Neutrophil (primary cell): ENCODE measurements around the gene ME1.

ENCODE experiments used
- H3K27ac ChIP-seq: fragments of 200-600 bp; sonication (generic); 2 replicates; pipeline ENCODE4 v1.5.1; 2016; ENCODE audit warnings: mild to moderate bottlenecking, moderate library complexity
- H3K27me3 ChIP-seq: fragments of 200-600 bp; sonication (generic); 2 replicates; pipeline ENCODE4 v1.6.0; 2016; ENCODE audit warnings: mild to moderate bottlenecking
- H3K36me3 ChIP-seq: fragments of 200-600 bp; sonication (generic); 2 replicates; pipeline ENCODE4 v1.5.1; 2017
- H3K4me1 ChIP-seq, 2 experiments: fragments of 200-600 bp in 1 of 2; sonication (generic) in 1 of 2; 1 replicate in 1 of 2; 2 replicates in 1 of 2; pipeline versions ENCODE4 v1.5.1 to v1.6.1; 2013 to 2016; ENCODE audit warnings: low read depth in 1 of 2, low read length in 1 of 2, mild to moderate bottlenecking in 1 of 2, moderate library complexity in 1 of 2; ENCODE audit not compliant: control insufficient read depth in 1 of 2, insufficient read depth in 1 of 2
- H3K4me3 ChIP-seq, 2 experiments: fragments of 200-600 bp in 1 of 2; sonication (generic) in 1 of 2; 1 replicate in 1 of 2; 2 replicates in 1 of 2; pipeline ENCODE4 v1.5.1; 2013 to 2016; ENCODE audit warnings: low read depth in 1 of 2, low read length in 1 of 2, mild to moderate bottlenecking in 1 of 2, moderate library complexity in 1 of 2
- H3K9me3 ChIP-seq: fragments of 200-600 bp; sonication (generic); 2 replicates; pipeline ENCODE4 v1.5.1; 2016
- TF ChIP-seq, protein P1 (sequence below): fragments of 200-600 bp; sonication (generic); IDR thresholded peaks from 2 replicates; pipeline ENCODE4 v1.5.1; 2016; ENCODE audit warnings: antibody characterized with exemption

Gene ME1

DNA sequence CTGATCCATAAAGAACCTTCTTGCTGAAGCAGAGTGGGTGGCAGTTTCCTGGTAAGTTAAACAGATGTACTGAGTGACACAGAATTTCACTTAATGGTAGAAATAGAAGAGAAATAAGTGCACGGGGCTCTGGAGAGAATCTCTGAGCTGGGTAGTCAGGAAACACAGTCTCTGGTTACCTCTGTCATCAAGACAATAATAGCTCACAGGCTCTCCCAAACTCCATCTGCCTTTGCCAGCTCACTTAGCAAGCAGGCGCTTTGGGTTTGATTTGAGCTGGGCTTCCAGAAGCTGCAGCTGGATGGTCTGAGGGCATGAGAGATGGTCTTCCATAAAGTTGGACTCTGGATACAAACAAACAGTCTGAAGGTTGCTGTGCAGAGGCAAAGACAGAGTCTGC is 41.9 kb upstream of the ME1 start:
- H3K4me1 ChIP-seq = no peaks in the 10 kb centered on the region
- no peak overlapping the region for H3K4me3 ChIP-seq
- TF ChIP-seq, protein P1, sequence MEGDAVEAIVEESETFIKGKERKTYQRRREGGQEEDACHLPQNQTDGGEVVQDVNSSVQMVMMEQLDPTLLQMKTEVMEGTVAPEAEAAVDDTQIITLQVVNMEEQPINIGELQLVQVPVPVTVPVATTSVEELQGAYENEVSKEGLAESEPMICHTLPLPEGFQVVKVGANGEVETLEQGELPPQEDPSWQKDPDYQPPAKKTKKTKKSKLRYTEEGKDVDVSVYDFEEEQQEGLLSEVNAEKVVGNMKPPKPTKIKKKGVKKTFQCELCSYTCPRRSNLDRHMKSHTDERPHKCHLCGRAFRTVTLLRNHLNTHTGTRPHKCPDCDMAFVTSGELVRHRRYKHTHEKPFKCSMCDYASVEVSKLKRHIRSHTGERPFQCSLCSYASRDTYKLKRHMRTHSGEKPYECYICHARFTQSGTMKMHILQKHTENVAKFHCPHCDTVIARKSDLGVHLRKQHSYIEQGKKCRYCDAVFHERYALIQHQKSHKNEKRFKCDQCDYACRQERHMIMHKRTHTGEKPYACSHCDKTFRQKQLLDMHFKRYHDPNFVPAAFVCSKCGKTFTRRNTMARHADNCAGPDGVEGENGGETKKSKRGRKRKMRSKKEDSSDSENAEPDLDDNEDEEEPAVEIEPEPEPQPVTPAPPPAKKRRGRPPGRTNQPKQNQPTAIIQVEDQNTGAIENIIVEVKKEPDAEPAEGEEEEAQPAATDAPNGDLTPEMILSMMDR = no peak

DNA sequence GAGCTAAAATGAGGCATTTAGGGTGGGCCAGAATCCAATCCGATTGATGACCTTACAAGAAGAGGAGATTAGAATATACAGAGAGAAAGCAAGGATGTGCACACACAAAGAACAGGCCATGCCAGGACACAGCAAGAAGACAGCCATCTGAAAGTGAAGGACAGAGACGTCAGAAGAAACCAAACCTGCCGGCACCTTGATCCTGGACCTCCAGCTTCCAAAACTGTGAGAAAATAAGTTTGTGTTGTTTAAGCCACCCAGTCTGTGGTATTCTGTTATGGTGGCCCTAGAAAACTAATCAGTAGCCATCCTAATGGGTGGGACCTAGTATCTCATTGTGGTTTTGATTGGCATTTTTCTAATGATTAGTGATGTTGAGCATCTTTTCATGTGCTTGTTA is 39.7 kb upstream of the ME1 start:
- Histone ChIP-seq H3K9me3 (no peaks in the 10 kb centered on the region), H3K27ac (no peak overlapping the region), H3K4me1 (no peaks in the 10 kb centered on the region), H3K27me3 (no peaks in the 10 kb centered on the region), H3K4me3 (no peak overlapping the region), H3K36me3 (no peaks in the 10 kb centered on the region)
- TF ChIP-seq, protein P1 = no peak

More for the DNA sequence above, 41.9 kb upstream of the ME1 start:
- no peaks in the 10 kb centered on the region for H3K27me3 ChIP-seq
- no peak overlapping the region for H3K27ac ChIP-seq
- H3K36me3 ChIP-seq = no peaks in the 10 kb centered on the region
- H3K9me3 ChIP-seq = no peaks in the 10 kb centered on the region

DNA sequence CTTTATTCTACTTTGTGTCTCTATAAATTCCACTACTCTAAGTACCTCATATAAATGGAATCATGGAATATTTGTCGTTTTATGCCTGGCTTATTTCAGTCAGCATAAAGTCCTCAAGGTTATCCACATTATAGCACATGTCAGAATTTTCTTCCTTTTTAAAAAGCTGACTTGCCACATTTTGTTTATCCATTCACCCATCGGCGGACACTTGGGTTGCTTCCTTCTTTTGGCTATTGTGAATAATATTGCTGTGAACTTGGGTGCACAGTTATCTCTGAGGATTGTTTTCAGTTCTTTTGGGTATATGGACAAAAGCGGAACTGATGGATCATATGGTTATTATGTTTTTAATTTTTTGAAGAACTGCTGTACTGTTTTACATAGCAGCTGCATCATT is 39.1 kb upstream of the ME1 start:
- no peak overlapping the region for H3K4me3 ChIP-seq
- no peaks in the 10 kb centered on the region for H3K4me1 ChIP-seq
- TF ChIP-seq, protein P1 = no peak
- no peaks in the 10 kb centered on the region for H3K36me3 ChIP-seq
- H3K27me3 ChIP-seq = no peaks in the 10 kb centered on the region
- H3K27ac ChIP-seq = no peak overlapping the region
- no peaks in the 10 kb centered on the region for H3K9me3 ChIP-seq

DNA sequence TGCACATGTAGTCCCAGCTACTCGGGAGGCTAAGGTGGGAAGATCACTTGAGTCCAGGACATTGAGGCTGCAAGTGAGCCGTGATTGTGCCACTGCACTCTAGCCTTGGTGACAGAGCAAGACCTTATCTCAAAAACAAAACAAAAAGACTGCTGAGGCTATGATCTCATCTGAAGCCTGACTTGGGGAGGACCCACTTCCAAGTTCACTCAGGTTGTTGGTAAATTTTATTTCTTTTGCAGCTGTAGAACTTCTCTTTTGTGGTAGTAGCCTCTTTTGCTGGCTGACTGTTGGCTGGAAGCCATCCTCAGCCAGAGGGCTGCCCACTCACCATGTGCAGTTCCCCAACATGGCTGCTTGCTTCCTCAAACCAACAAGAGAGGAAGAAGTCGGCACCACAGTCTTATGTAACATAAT is 36.8 kb upstream of the ME1 start:
- H3K36me3 ChIP-seq = no peaks in the 10 kb centered on the region
- TF ChIP-seq, protein P1 = no peak
- H3K4me1 ChIP-seq = no peaks in the 10 kb centered on the region
- H3K27me3 ChIP-seq = no peaks in the 10 kb centered on the region
- H3K9me3 ChIP-seq = no peaks in the 10 kb centered on the region
- H3K27ac ChIP-seq = no peak overlapping the region
- no peak overlapping the region for H3K4me3 ChIP-seq

DNA sequence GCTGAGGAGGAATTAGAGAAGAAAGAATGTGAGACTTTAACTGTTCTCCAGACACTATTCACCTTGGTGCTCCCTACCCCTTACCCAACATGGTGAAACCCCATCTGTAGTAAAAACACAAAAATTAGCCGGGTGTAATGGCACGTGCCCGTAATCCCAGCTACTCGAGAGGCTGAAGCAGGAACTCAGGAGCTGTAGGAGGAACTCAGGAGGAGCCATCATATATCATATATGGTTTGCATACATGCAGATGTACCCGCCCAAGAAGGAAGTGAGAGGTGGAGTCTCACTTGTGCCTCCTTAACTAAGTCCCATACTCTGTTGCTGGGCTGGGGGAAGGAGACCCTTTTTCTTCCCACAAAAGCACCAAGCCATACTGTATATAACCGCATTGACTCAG is 35.5 kb upstream of the ME1 start:
- no peak overlapping the region for H3K4me3 ChIP-seq
- no peak overlapping the region for H3K27ac ChIP-seq
- H3K36me3 ChIP-seq = no peaks in the 10 kb centered on the region
- TF ChIP-seq, protein P1 = no peak
- no peaks in the 10 kb centered on the region for H3K27me3 ChIP-seq
- H3K9me3 ChIP-seq = no peaks in the 10 kb centered on the region
- no peaks in the 10 kb centered on the region for H3K4me1 ChIP-seq
